ENCODE data around the gene RNF166. TPM values are rescaled to one million over a fixed set of nuclear protein-coding genes. Genes with fewer than 3 reads are reported as not detected.

The RNF166 gene
- total RNA-seq, 1 experiment from 2014 or later, result 46.2 TPM

DNA sequence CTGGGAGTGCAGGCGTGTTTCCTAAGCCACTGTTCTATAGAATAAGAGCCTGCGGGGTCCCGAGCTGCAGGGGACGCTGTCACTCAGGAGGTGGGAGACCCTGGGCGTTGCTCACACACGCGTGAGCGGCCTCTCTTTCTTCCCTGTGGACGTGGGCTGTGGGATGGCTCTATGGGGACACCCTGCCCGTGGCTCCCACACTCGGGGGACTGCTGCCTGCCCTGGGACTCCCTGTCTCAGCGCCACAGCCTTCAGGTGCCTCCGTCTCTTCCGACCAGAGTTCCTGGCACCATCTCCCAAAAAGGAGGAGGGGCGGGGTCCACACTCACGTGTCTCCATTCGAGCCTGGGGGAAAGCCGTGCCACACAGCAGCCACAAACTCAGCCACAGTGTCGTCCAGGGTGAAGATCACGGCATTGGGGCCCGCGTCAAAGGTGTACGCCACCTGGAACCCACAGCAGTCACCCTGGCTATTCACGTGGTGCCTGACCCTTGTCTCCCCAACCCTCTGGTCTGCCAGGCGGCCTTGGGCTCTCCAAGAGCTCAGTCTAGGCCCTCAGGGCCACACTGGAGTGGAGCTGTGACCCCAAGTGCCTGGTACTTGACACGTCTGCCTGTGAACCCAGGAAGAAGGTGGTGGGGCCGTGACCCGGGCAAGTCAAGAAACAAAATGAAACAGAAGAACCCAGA lies 51.7 kb downstream of the RNF166 start:
- Mint-ChIP-seq H3K9me3 (no peaks in the 10 kb centered on the region), H3K4me1 (peaks cover 5% of the 10 kb centered on the region), H3K4me3 (no peak overlapping the region), H3K36me3 (peaks cover 8% of the 10 kb centered on the region; the same call in 1 of the 2 replicates), H3K27me3 (ENCODE audit: low read depth) (no peaks in the 10 kb centered on the region), H3K27ac (no peak overlapping the region)
- no peak for ATAC-seq
- DNase-seq (ENCODE audit: low spot score), result no peak
- ChIA-PET CTCF (interaction anchor here (0.8 to 0.9 kb wide), 2 partner anchors 18 to 27 kb away, joined by 3 to 5 read pairs; no protein-coding TSS in a partner anchor), POLR2A (no interaction called here)
- no peak for TF ChIP-seq NR2C2 (CRISPR knock-in tag; IDR thresholded peaks at IDR 0.05)
- TF ChIP-seq TEAD4 (CRISPR knock-in tag; IDR thresholded peaks at IDR 0.05), result no peak
- no peak for TF ChIP-seq ATF1 (CRISPR knock-in tag; IDR thresholded peaks at IDR 0.05)
- TF ChIP-seq SMAD4 (CRISPR knock-in tag; IDR thresholded peaks at IDR 0.05), result no peak
- no peak for TF ChIP-seq GABPB1 (CRISPR knock-in tag; IDR thresholded peaks at IDR 0.05)
- no peak for TF ChIP-seq NR1H2 (CRISPR knock-in tag; IDR thresholded peaks at IDR 0.05)
- TF ChIP-seq IRF2 (CRISPR knock-in tag; IDR thresholded peaks at IDR 0.05; ENCODE audit: borderline replicate concordance, low read depth), result no peak
- TF ChIP-seq, protein P1, sequence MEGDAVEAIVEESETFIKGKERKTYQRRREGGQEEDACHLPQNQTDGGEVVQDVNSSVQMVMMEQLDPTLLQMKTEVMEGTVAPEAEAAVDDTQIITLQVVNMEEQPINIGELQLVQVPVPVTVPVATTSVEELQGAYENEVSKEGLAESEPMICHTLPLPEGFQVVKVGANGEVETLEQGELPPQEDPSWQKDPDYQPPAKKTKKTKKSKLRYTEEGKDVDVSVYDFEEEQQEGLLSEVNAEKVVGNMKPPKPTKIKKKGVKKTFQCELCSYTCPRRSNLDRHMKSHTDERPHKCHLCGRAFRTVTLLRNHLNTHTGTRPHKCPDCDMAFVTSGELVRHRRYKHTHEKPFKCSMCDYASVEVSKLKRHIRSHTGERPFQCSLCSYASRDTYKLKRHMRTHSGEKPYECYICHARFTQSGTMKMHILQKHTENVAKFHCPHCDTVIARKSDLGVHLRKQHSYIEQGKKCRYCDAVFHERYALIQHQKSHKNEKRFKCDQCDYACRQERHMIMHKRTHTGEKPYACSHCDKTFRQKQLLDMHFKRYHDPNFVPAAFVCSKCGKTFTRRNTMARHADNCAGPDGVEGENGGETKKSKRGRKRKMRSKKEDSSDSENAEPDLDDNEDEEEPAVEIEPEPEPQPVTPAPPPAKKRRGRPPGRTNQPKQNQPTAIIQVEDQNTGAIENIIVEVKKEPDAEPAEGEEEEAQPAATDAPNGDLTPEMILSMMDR (IDR thresholded peaks at IDR 0.05), result no peak
- TF ChIP-seq, protein P2, sequence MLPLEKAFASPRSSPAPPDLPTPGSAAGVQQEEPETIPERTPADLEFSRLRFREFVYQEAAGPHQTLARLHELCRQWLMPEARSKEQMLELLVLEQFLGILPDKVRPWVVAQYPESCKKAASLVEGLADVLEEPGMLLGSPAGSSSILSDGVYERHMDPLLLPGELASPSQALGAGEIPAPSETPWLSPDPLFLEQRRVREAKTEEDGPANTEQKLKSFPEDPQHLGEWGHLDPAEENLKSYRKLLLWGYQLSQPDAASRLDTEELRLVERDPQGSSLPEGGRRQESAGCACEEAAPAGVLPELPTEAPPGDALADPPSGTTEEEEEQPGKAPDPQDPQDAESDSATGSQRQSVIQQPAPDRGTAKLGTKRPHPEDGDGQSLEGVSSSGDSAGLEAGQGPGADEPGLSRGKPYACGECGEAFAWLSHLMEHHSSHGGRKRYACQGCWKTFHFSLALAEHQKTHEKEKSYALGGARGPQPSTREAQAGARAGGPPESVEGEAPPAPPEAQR (CRISPR knock-in tag; IDR thresholded peaks at IDR 0.05), result no peak
- TF ChIP-seq MYBL2 (CRISPR knock-in tag; IDR thresholded peaks at IDR 0.05), result no peak
- TF ChIP-seq NFATC4 (CRISPR knock-in tag; IDR thresholded peaks at IDR 0.05), result no peak
- no peak for TF ChIP-seq CBFB (CRISPR knock-in tag; IDR thresholded peaks at IDR 0.05; ENCODE audit: low read depth)
- no peak for TF ChIP-seq FOXJ3 (CRISPR knock-in tag; IDR thresholded peaks at IDR 0.05; ENCODE audit: borderline replicate concordance)
- TF ChIP-seq, protein P3, sequence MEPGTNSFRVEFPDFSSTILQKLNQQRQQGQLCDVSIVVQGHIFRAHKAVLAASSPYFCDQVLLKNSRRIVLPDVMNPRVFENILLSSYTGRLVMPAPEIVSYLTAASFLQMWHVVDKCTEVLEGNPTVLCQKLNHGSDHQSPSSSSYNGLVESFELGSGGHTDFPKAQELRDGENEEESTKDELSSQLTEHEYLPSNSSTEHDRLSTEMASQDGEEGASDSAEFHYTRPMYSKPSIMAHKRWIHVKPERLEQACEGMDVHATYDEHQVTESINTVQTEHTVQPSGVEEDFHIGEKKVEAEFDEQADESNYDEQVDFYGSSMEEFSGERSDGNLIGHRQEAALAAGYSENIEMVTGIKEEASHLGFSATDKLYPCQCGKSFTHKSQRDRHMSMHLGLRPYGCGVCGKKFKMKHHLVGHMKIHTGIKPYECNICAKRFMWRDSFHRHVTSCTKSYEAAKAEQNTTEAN (CRISPR knock-in tag; IDR thresholded peaks at IDR 0.05), result no peak
- TF ChIP-seq, protein P4, sequence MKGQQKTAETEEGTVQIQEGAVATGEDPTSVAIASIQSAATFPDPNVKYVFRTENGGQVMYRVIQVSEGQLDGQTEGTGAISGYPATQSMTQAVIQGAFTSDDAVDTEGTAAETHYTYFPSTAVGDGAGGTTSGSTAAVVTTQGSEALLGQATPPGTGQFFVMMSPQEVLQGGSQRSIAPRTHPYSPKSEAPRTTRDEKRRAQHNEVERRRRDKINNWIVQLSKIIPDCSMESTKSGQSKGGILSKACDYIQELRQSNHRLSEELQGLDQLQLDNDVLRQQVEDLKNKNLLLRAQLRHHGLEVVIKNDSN (CRISPR knock-in tag; IDR thresholded peaks at IDR 0.05), result no peak

DNA sequence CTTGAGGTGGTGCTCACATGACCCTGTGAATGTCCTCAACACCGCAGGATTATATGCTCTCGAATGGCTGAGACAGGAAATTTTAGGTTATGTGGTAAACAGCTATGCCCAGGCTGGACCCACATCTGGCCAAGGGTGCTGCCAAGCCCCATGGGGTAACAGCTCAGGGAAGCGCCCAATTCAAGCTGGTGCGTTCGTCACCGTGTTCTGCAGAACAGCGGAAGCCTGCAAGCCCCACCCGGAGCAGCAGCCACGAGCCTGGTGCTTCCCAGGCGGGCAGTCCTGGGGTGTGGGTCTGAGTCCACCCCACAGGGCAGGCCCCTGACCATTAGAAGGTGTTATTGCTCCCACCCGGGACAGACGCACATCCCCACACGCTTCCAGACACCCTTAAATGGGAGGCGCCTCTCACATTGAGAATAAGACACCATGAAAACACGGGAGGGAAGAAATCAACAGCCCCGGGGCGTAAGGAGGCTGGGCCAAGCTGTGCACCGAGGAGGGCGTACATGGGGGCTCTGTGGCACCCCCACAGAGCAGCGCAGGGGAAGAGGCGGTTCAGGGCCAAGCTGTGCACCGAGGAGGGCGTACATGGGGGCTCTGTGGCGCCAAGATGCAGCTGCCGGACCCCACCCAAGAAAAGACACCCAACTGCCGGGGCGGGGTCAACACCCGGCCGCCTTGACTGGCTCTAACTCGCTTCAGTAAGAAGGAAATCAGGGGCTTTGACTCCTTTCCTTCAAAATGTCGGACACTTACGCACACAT lies 52.4 kb downstream of the RNF166 start:
- Mint-ChIP-seq H3K36me3 (peaks cover 11% of the 10 kb centered on the region), H3K9me3 (no peaks in the 10 kb centered on the region), H3K27me3 (ENCODE audit: low read depth) (no peaks in the 10 kb centered on the region), H3K4me1 (peaks cover 10% of the 10 kb centered on the region), H3K27ac (no peak overlapping the region; the same call in 1 of the 2 replicates), H3K4me3 (no peak overlapping the region)
- POLR2A ChIA-PET, result no interaction called here
- CTCF ChIA-PET, result interaction anchor here (0.6 to 0.8 kb wide), 2 partner anchors 19 to 94 kb away, joined by 3 to 5 read pairs; no protein-coding TSS in a partner anchor
- DNase-seq (ENCODE audit: low spot score) (no peak), ATAC-seq (no peak)
- TF ChIP-seq, protein P5, sequence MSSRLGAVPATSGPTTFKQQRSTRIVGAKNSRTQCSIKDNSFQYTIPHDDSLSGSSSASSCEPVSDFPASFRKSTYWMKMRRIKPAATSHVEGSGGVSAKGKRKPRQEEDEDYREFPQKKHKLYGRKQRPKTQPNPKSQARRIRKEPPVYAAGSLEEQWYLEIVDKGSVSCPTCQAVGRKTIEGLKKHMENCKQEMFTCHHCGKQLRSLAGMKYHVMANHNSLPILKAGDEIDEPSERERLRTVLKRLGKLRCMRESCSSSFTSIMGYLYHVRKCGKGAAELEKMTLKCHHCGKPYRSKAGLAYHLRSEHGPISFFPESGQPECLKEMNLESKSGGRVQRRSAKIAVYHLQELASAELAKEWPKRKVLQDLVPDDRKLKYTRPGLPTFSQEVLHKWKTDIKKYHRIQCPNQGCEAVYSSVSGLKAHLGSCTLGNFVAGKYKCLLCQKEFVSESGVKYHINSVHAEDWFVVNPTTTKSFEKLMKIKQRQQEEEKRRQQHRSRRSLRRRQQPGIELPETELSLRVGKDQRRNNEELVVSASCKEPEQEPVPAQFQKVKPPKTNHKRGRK (CRISPR knock-in tag; IDR thresholded peaks at IDR 0.05; ENCODE audit: borderline replicate concordance), result no peak
- TF ChIP-seq, protein P6, sequence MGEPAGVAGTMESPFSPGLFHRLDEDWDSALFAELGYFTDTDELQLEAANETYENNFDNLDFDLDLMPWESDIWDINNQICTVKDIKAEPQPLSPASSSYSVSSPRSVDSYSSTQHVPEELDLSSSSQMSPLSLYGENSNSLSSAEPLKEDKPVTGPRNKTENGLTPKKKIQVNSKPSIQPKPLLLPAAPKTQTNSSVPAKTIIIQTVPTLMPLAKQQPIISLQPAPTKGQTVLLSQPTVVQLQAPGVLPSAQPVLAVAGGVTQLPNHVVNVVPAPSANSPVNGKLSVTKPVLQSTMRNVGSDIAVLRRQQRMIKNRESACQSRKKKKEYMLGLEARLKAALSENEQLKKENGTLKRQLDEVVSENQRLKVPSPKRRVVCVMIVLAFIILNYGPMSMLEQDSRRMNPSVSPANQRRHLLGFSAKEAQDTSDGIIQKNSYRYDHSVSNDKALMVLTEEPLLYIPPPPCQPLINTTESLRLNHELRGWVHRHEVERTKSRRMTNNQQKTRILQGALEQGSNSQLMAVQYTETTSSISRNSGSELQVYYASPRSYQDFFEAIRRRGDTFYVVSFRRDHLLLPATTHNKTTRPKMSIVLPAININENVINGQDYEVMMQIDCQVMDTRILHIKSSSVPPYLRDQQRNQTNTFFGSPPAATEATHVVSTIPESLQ (CRISPR knock-in tag; IDR thresholded peaks at IDR 0.05), result no peak
- TF ChIP-seq GABPB1 (CRISPR knock-in tag; IDR thresholded peaks at IDR 0.05) (no peak), ZBTB21 (CRISPR knock-in tag; IDR thresholded peaks at IDR 0.05; ENCODE audit: borderline replicate concordance) (no peak), EMX1 (CRISPR knock-in tag; IDR thresholded peaks at IDR 0.05) (no peak)
- TF ChIP-seq, protein P3 (CRISPR knock-in tag; IDR thresholded peaks at IDR 0.05), result no peak

All from WTC11 (cell line).